Naive B cell (primary cell): ENCODE data around the gene TECPR1. TPM values are rescaled to one million over a fixed set of nuclear protein-coding genes. Genes with fewer than 3 reads are reported as not detected.

ENCODE experiments used
- ATAC-seq, 2 donors: fragments of 150-1000 bp; cut with Tn5 transposase; 2 replicates each; pipeline ENCODE4 v1.10.0; 2021; ENCODE audit warnings: low read depth in 2 of 2, mild to moderate bottlenecking in 2 of 2, moderate library complexity in 2 of 2
- DNase-seq: peaks from one replicate; pipeline ENCODE4 v3.0.0; 2022
- H3K27ac Mint-ChIP-seq, 6 donors: one replicate each; pipeline ENCODE4 v1.8.0; 2020 to 2022; ENCODE audit warnings: mild to moderate bottlenecking in 6 of 6, mixed read lengths in 6 of 6, moderate library complexity in 5 of 6, inconsistent platforms in 2 of 6
- H3K27me3 Mint-ChIP-seq, 3 donors: one replicate each; pipeline ENCODE4 v1.8.0; 2021 to 2022; ENCODE audit warnings: mixed read lengths in 3 of 3, mild to moderate bottlenecking in 1 of 3
- H3K36me3 Mint-ChIP-seq, 2 donors: one replicate each; pipeline ENCODE4 v1.8.0; 2020 to 2022; ENCODE audit warnings: mixed read lengths in 2 of 2, inconsistent platforms in 1 of 2, mild to moderate bottlenecking in 1 of 2
- H3K4me1 Mint-ChIP-seq, 3 donors: one replicate each; pipeline ENCODE4 v1.8.0; 2020 to 2022; ENCODE audit warnings: mixed read lengths in 3 of 3, inconsistent platforms in 1 of 3, mild to moderate bottlenecking in 1 of 3, moderate library complexity in 1 of 3
- H3K4me3 Mint-ChIP-seq, 8 donors: one replicate each; pipeline ENCODE4 v1.8.0; 2020 to 2022; ENCODE audit warnings: mild to moderate bottlenecking in 8 of 8, mixed read lengths in 8 of 8, moderate library complexity in 8 of 8, inconsistent platforms in 2 of 8
- H3K9me3 Mint-ChIP-seq, 7 donors: one replicate each; pipeline ENCODE4 v1.8.0; 2020 to 2022; ENCODE audit warnings: mixed read lengths in 7 of 7, mild to moderate bottlenecking in 5 of 7, inconsistent platforms in 2 of 7, moderate library complexity in 1 of 7
- polyA plus RNA-seq, 6 donors: library from polyadenylated mRNA; unstranded; fragments of 300-500 nt; fragmentation: Illumina TruSeq; gene quantifications; one replicate each; pipeline ENCODE4 v1.2.3, GENCODE V29; 2021; ENCODE audit warnings: low read depth in 6 of 6

TECPR1 gene
- polyA plus RNA-seq, 6 donors from 2014 or later = 6.5 to 23.8 (median 12.4) TPM

DNA sequence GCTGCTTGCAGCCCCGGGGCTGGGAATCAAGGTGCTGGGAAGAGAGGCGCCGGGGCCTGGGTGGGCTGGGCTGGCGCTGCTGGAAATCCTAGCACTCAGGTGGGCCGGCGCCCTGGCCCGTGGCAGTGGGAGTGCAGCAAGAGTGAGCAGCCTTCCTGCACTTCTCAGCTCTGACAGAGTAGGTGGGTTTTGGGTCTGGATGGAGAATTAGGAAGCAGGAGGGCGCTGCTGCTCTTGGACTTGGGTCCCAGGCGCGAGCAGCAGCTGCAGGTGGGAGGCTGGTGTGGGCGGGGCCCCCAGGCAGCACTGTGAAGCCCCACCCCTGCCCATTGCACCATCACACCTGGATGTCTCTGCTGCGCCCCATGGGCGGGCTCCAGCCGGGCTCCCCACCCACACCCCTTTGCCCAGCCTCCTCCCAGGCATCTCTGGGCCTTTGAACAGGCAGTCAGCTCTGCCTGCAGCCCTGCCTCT is 35.5 kb upstream of the TECPR1 start:
- H3K27ac Mint-ChIP-seq = no peak overlapping the region
- H3K9me3 Mint-ChIP-seq = no peaks in the 10 kb centered on the region
- no peak for ATAC-seq
- H3K36me3 Mint-ChIP-seq = no peaks in the 10 kb centered on the region
- H3K27me3 Mint-ChIP-seq = no peaks in the 10 kb centered on the region
- no peak overlapping the region for H3K4me3 Mint-ChIP-seq
- peaks cover 21 to 36% (median 36%) of the 10 kb centered on the region in 3 donors for H3K4me1 Mint-ChIP-seq
- no peak for DNase-seq

DNA sequence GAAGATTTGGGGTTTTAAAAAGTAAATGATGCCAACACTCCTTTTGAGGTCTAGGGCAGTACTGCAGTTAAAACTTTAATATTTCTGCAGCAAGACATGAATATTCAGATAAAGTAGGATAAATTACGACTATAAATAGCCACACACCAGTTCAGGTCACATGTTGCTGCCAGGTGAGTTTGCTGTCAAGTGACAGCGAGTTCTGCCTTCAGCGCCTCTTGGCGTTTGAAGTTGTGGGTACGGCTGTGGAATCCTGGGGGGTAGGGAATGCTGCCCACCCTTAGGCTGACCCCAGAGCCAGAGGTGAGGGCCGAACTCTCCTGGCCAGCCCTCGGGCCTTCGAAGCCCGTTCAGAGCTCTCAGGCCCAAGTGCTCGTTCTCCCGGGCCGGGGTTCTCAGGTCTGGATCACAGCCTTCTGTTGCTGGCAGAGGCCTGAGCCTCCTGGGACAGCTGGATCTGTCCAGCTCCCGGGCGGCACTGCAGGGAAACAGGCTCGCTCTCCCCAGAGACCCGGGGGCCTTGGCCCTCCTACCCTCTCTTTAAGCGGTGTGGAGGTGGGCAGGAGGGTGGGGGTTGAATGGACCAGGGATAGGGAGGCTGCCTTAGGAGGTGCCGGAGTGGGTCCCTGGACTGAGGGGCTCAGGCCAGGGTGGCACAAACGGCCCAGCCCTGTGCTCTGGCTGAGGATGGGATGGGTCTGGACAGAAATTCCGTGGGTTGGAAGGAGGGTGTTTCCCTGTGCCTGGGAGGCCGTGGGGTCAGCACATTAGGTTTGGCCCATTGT is 34.9 kb upstream of the TECPR1 start:
- H3K27ac Mint-ChIP-seq = peak overlapping the region in 1 of 6 donors; percentile 69
- no peak for ATAC-seq
- DNase-seq = no peak
- no peaks in the 10 kb centered on the region for H3K9me3 Mint-ChIP-seq
- peak overlapping the region in 1 of 8 donors; percentile 9 for H3K4me3 Mint-ChIP-seq
- no peaks in the 10 kb centered on the region for H3K27me3 Mint-ChIP-seq
- H3K4me1 Mint-ChIP-seq = peaks cover 27 to 40% (median 40%) of the 10 kb centered on the region in 3 donors
- H3K36me3 Mint-ChIP-seq = no peaks in the 10 kb centered on the region

DNA sequence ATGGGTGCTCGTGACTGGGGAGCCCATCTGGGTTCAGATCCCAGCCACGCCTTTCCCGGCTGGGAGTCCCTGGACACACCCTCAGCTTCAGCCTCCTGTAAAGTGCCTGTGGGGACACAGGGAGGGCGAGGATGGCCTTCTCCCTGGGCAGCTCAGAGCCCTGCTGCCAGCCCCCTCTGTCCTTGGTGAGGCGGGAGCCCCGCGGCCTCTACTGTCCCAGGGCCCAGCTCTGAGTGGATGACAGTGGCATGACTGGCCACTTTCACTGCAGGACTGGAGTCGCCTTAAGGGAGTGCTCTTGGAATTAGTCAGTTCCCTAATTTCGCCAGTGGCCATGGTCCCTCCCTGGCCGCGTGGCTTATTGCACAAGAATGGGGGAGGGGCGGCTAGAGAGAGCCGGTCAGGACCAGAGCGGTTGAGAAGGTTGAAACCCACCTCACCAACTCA is 34.1 kb upstream of the TECPR1 start:
- Mint-ChIP-seq H3K27ac (no peak overlapping the region), H3K9me3 (no peaks in the 10 kb centered on the region), H3K27me3 (no peaks in the 10 kb centered on the region), H3K36me3 (no peaks in the 10 kb centered on the region), H3K4me3 (peak overlapping the region in 2 of 8 donors; percentile 9 to 47), H3K4me1 (peaks cover 27 to 40% (median 40%) of the 10 kb centered on the region in 3 donors)
- DNase-seq = no peak
- no peak for ATAC-seq

DNA sequence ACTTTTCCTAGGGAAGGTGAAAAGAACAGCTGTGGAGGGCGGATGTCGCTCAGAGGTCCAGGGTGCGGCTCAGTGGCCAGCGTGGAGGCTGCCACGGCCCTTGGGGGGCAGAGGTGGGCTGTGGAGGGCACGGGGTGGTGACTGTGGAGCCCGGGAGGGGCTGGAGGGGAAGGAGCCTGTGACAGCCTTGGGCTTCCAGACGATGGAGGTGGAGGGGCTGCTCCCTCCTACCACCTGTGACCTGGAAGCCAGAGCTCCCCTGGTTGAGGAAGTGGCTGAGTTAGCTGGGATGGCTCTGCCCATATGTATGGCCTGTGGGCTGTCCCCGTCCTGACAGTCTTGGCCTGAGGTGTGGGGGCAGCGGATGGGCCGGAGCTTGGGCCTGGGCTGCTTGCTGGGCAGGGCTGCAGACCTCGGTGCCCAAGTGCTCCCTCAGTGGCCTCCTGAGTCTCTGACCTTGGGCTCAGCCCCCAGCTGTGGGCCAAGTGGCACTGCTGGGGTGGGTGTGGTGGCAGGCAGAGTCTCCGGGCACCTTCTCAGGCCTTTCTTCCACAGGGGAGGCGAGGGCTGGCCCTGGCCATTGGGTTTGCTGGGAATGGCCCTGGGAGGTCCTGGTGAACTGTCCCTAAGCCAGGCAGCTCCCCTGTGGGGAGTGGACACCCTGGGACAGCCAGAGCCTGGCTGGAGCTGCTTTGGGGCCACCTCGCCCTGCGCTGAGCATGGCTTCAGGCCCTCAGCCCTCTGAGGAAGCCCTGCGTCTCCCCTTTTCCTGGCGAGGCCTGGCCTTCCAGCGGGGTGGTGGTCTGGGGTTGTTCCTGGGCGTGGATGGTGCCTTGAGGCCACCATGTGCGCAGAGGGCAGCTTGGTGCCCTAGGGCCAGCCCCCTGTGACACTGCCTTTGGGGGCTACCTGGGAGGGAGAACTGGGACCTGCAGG is 33.4 kb upstream of the TECPR1 start:
- Mint-ChIP-seq H3K27ac (peak overlapping the region in 1 of 6 donors; percentile 54), H3K27me3 (no peaks in the 10 kb centered on the region)

DNA sequence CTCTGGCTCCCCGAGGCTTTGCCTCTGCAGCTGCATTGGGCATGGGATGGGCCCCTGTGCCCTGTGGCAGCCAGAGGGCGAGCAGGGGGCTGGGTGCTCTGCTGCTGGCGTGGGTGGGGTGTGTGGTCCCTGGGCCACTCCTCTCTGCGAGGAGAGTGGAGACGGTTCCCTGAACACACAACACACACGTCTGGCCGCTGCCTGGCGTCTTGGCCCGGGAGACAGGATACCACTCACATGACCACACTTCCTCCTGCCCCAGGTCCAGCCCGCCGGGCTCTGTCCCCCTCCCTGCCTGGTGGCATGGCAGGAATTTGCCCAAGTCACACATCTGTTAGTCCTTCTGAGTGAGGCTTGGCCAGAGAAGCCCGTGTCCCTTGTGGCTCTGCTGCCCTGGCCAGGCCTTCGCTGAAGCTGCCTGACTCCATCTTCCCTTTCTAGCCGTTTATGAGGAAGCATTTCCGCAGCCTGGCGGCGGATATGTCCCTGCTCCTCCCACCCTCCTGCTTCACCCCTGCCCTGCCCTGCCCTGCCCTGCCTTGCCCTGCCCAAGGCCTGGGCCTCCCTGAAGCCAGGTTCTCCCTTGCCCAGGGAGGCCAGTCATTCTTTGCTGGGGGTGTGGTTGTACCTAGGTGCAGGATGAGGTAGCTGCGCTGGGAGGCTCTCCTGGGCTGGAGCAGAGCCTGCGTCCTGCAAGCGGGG is 32.5 kb upstream of the TECPR1 start:
- ATAC-seq = no peak
- peaks cover 27 to 47% (median 40%) of the 10 kb centered on the region in 3 donors for H3K4me1 Mint-ChIP-seq
- no peak for DNase-seq
- H3K9me3 Mint-ChIP-seq = no peaks in the 10 kb centered on the region
- peak overlapping the region; percentile 17 to 88 (median 58) for H3K4me3 Mint-ChIP-seq
- peak overlapping the region in 4 of 6 donors; percentile 52 to 80 (median 66) for H3K27ac Mint-ChIP-seq
- H3K36me3 Mint-ChIP-seq = no peaks in the 10 kb centered on the region
- no peaks in the 10 kb centered on the region for H3K27me3 Mint-ChIP-seq

More for the DNA sequence above, 33.4 kb upstream of the TECPR1 start:
- Mint-ChIP-seq H3K4me1 (peaks cover 27 to 46% (median 40%) of the 10 kb centered on the region in 3 donors), H3K36me3 (no peaks in the 10 kb centered on the region), H3K4me3 (peak overlapping the region in 4 of 8 donors; percentile 57 to 88 (median 71)), H3K9me3 (no peaks in the 10 kb centered on the region)
- ATAC-seq = no peak
- DNase-seq = no peak

DNA sequence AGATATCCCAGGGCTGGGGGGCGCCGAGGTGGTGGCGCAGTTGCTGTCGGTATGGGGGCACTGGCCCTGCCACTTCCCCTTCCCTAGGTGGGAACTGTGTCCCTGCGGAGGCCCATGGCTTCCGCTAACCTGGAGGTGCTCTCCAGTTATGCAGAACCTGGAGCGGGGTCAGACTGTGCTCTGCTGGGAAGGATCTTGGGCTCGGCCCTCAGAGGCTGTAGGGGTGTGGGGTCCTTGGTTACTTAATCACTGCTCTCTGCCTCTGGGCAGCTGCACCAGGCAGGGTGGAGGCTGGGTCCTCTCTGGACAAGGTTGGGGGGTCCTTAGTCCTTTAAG is 31.8 kb upstream of the TECPR1 start:
- H3K4me3 Mint-ChIP-seq = peak overlapping the region in 6 of 8 donors; percentile 17 to 83 (median 40)
- peaks cover 29 to 47% (median 40%) of the 10 kb centered on the region in 3 donors for H3K4me1 Mint-ChIP-seq
- no peaks in the 10 kb centered on the region for H3K9me3 Mint-ChIP-seq
- no peak for DNase-seq
- H3K27ac Mint-ChIP-seq = no peak overlapping the region
- no peak for ATAC-seq
- no peaks in the 10 kb centered on the region for H3K27me3 Mint-ChIP-seq
- no peaks in the 10 kb centered on the region for H3K36me3 Mint-ChIP-seq

DNA sequence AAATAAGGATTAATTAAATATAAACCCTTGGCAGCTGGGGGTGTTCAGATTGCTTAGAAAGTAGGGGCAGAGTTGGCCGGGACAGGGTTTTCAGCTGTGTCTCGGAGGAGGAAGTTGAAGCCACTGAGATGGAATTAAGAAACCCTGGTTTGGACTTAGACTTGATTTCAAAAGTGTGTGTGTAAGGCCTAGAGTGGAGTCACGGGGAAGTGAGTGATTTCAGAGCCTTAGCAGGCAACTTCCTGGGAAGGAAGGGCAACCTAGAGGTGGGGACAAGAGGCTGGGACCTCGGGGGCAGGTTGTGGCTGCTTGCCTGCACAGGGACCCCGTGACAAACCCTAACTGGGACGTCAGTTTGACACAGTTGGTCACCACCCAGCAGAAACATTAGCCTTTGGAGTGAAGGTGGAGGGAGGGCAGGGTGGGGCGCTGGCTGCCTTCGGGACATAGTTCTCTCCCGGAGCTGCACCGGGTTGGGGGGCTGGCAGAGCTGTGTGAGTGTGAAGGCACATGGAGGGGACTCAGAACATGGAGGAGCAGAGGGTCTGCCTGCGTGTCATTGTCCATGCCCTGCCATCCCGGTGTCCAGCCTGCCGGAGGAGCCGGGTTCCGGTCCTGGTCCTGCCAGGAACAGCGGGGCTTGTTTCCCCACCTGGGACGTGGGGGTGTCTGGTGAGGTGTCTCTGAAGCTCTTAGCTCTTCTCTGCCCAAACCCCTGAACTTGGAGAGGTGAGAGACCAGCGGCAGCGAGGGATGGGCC is 31.3 kb upstream of the TECPR1 start:
- no peaks in the 10 kb centered on the region for H3K36me3 Mint-ChIP-seq
- peak overlapping the region; percentile 79 to 93 (median 89) for H3K4me3 Mint-ChIP-seq
- no peak for DNase-seq
- no peak for ATAC-seq
- H3K4me1 Mint-ChIP-seq = peaks cover 31 to 43% (median 40%) of the 10 kb centered on the region in 3 donors
- H3K27ac Mint-ChIP-seq = peak overlapping the region in 5 of 6 donors; percentile 73 to 94 (median 90)
- H3K9me3 Mint-ChIP-seq = no peaks in the 10 kb centered on the region
- no peaks in the 10 kb centered on the region for H3K27me3 Mint-ChIP-seq

DNA sequence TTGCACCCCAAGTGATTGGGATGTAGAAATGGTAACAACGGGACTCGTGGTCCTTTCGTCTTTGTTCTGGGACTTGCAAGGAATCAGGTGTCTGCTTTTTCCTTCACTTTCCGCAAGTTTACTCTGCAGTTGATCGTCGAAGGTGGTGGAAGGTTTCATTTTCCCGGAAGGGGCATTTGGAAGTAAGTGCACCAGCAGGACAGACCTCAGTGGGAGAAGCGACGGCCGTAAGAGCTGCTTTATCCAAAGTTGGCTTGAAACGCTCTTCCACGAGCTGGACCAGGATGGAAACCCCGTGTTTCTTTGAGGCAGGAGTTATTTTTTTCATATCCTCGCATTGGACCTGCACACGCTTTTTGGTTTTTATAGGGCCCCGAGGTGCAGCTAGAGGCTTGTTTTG is 30.7 kb upstream of the TECPR1 start:
- peak overlapping the region; percentile 79 to 93 (median 89) for H3K4me3 Mint-ChIP-seq
- H3K27ac Mint-ChIP-seq = peak overlapping the region; percentile 84 to 94 (median 89)
- no peak for DNase-seq
- no peaks in the 10 kb centered on the region for H3K9me3 Mint-ChIP-seq
- no peak for ATAC-seq
- no peaks in the 10 kb centered on the region for H3K36me3 Mint-ChIP-seq
- peaks cover 31 to 42% (median 39%) of the 10 kb centered on the region in 3 donors for H3K4me1 Mint-ChIP-seq
- no peaks in the 10 kb centered on the region for H3K27me3 Mint-ChIP-seq

DNA sequence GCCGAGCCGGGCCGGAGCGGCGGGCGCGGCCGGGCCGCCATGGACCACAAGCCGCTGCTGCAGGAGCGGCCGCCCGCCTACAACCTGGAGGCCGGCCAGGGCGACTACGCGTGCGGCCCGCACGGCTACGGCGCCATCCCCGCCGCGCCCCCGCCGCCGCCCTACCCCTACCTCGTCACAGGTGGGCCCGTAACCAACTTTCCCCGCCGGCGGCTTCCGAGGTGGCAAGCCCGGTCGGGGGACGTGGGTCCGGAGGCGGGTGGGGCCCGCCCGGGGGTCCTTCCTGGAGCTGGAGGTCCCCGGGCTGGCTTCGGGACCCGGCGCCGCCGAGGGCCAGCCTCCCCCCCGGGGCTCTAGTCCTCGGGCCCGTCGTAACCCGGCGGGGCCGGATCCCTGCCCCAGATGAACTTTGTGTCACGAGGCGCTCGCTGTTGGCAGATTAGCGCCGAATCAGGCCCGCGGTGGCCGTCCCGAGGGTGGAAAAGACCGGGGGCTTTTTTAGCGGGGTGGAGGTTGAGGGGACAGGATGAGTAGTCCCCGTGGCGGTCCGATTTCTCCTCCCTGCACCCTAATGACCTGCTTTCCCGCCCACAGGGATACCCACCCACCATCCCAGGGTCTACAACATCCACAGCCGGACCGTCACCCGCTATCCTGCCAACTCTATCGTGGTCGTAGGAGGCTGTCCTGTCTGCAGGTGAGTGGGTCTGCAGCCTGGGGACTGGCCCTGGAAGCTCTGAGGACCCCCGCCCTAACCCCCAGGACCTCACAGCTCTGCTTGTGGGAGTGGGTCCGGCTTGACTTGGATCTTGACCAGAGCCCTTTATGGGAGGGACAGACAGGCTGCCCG is 29.9 kb upstream of the TECPR1 start:
- DNase-seq (no peak), ATAC-seq (peak; percentile 34 to 36)
- Mint-ChIP-seq H3K27me3 (no peaks in the 10 kb centered on the region), H3K9me3 (no peaks in the 10 kb centered on the region), H3K4me3 (peak overlapping the region; percentile 79 to 93 (median 89)), H3K4me1 (peaks cover 31 to 40% (median 32%) of the 10 kb centered on the region in 3 donors), H3K27ac (peak overlapping the region; percentile 59 to 94 (median 86)), H3K36me3 (no peaks in the 10 kb centered on the region)

DNA sequence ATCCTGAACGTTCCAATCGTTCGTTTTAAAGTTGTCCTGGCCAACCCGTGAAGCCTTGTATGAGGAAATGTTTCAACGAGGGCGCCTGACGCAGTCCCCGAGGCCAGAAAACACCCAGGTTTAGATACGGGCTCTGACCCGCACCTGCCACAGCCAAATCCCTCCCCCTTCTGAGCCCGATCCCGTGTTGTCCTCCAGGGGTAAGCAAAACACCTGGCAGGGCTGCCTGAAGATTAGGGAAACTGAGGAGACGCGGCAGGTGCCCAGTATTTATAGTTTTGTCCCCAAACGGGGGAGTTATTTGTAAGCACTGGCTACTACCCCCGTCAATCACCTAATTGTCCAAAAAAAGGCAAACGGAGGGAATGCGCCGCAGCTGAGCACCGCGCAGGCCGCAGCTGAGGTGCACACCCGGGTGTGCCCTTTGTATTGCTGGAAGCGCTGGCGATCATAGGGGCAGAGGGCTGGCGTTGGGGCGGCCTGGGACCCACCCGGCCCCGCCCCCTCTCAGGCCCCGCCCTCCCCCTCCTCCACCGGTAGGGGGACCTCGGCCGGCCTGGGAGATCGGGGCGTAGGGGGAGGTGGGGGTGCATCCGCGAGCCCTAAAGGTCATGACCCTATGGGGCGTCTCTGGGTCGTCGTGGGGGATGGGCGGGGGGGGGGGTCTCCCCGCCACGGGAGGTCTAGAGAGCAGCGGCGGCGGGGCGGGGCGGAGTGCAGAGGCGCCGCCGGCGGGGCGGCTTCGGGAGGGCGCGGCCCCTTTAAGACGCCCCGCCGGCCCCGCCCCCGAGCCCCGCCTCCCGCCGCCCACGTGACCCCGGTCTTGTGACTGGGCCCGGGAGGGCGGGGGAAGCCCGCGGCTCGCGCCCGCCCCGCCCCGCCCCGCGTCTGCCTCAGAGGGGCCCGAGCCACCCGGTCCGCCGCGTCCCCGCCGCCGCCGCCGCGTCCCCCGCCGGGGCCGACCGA is 29.0 kb upstream of the TECPR1 start, which contains the start of gene BRI3:
TSS of gene BRI3 (plus strand) at position 896 of the 966 bp plus-strand sequence. CDS start 110 bp downstream, outside the sequence.
- peak within 1 kb of the TSS; percentile 86 to 94 (median 92) for H3K4me3 Mint-ChIP-seq
- DNase-seq (peak; percentile 84), ATAC-seq (peak; percentile 75 to 77)
- H3K27me3 Mint-ChIP-seq = no peaks in the 10 kb centered on the region
- no peaks in the 10 kb centered on the region for H3K9me3 Mint-ChIP-seq
- peaks cover 31 to 39% (median 31%) of the 10 kb centered on the region in 3 donors for H3K4me1 Mint-ChIP-seq
- H3K36me3 Mint-ChIP-seq = no peaks in the 10 kb centered on the region
- peak within 1 kb of the TSS; percentile 93 to 97 (median 95) for H3K27ac Mint-ChIP-seq

DNA sequence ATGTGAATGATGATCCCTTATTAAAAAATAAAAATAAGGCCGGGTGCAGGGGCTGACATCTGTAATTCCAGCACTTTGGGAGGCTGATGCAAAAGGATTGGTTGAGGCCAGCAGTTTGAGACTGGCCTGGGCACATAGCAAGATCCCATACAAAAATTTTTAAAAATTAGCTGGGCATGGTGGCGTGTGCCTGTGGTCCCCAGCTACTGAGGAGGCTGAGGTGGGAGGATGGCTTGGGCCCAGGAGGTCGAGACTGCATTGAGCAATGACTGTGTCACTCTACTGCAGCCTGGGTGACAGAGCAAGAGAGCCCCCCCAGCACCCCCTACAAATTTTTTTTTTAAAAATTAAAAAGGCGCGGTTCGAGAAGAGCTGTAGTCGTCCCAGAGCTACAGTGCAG is 28.3 kb upstream of the TECPR1 start:
- no peak for DNase-seq
- ATAC-seq = no peak
- Mint-ChIP-seq H3K4me1 (peaks cover 31 to 39% (median 31%) of the 10 kb centered on the region in 3 donors), H3K27me3 (no peaks in the 10 kb centered on the region), H3K9me3 (no peaks in the 10 kb centered on the region), H3K36me3 (no peaks in the 10 kb centered on the region), H3K4me3 (peak overlapping the region; percentile 83 to 94 (median 92)), H3K27ac (peak overlapping the region; percentile 89 to 97 (median 95))
